GM21786 (cell line): ENCODE results near the gene CDAN1.
"Not testable (repeated sequence)": the region's sequence is repeated elsewhere in the genome, so short reads cannot be mapped to it uniquely, and the experiment has no call there.

Experiments
- ATAC-seq: cut with Tn5 transposase; IDR thresholded peaks from one replicate; pipeline ENCODE4 v1.9.1; 2021; ENCODE audit not compliant: unreplicated experiment

The CDAN1 gene

DNA sequence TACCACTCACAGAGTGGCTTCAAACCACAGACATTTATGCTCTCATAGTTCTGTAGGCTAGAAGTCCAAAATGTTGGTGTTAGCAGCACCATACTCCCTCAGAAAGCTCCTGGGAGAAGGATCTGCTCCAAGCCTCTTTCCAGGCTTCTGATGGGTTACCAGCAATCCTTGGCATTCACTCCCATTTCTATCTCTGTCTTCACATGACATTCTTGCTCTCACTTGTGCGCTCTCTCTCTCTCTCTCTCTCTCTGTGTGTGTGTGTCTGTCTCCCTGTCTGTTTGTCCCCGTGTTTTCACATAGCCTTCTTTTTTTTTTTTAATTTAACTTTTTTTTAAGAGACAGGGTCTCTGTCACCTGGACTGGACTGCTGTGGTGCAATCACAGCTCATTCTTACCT is 26.3 kb downstream of the CDAN1 start:
- ATAC-seq, result no peak

DNA sequence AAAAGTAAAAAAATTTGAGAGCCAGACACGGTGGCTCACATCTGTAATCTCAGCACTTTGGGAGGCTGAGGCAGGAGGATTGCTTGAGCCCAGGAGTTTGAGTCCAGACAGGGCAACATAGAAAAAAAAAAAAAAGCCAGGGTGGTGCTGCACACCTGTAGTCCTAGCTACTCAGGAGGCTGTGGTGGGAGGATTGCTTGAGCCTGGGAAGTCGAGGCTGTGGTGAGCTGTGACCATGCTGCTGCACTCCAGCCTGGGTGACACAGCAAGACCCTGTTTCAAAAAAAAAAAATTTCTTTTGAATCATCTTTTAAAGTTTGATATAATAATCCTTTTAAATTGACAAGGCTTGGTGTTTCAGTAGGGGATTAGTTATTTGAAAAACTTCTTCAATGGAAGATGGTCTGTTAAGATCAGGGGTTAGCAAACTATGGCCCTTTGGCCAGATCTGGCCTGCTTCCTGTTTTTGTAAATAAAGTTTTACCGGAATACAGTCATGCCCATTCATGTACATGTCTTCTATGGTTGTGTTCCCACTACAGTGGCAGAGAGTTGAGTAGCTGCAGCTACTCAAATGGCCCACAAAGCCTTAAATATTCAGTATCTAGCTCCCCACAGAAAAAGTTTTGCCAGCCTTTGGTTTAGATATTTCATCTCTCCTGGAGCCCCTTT is 28.9 kb downstream of the CDAN1 start:
- ATAC-seq, result no peak

DNA sequence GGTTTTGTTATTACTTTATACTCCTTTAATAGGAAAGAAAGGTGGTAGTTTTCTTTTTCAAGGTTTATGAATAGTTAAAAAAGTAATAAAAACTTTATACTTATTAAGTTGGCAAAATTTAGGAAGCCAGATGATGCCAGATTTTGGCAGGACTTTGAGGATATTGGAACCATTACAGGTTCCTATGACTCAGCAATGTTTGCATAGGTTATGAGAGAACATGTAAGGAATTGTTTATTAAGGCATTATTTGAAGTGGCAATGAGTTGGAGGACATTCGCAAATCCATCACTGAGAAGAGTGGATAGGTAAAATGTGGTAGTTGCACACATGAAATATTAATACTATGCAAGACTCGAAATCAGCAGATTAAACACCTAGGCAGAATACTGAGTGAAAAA is 29.9 kb downstream of the CDAN1 start:
- ATAC-seq, result no peak

- no peak for ATAC-seq
Measured at GRCh38 chr15:42705336-42705735, 31.6 kb downstream of the CDAN1 start.

- no peak for ATAC-seq
Measured at GRCh38 chr15:42704492-42704926, 32.4 kb downstream of the CDAN1 start.

GRCh38 chr15:42696626-42697025 is 40.3 kb downstream of the CDAN1 start:
- no peak for ATAC-seq

DNA sequence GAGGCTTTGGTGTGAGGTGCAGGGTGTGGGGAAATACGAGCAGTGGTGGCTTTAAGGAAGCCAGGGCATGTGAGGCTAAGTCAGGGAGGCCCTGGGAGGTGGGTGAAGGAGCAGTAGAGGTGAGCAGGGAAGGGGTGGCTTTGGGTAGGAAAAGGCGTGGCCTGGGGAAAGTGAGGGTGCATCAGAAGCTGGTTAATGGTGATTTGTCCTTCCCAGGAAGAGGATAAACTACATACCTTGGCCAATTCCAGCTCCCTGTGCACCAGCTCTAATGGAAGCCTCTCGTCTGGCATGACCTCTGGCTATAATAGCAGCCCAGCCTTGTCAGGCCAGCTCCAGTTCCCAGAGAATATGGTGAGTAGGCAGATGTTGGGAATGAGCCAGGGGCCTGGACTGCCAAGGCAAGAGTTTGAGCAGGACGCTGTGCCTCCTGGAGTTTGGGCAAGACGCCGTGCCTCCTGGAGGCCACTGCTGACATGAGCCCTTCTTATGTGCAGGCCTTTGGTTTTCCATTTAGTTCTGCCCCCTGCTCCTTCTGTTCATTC is 41.3 kb downstream of the CDAN1 start:
- no peak for ATAC-seq

DNA sequence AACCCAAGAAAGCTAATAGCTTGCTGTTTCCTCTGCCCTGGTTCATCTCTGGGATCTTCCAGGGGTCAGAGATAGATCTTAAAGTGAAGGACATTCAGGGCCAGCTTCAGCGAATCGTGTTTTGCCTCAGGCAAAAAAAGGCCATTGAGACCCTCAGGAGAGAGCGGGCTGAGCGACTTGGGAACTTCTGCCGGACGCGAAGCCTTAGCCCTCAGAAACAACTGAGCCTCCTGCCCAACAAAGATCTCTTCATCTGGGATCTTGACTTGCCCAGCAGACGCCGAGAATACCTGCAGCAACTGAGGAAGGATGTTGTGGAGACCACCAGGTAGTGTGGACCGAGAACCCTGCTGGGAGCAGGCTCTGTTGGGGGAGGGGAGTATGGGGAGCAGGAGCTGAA is 42.5 kb downstream of the CDAN1 start:
- ATAC-seq, result no peak

DNA sequence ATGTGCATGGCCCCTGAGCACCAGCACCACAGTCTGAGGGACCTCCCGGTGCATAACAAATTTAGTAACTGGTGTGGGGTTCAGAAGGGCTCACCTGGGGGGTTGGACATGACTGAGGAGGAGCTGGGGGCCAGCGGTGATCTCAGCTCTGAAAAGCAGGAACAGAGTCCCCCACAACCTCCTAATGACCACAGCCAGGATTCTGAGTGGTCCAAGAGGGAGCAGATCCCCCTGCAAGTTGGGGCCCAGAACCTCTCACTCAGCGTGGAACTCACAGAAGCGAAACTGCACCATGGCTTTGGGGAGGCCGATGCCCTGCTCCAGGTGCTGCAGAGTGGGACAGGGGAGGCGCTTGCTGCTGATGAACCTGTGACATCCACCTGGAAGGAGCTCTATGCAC is 43.0 kb downstream of the CDAN1 start:
- ATAC-seq, result no peak

DNA sequence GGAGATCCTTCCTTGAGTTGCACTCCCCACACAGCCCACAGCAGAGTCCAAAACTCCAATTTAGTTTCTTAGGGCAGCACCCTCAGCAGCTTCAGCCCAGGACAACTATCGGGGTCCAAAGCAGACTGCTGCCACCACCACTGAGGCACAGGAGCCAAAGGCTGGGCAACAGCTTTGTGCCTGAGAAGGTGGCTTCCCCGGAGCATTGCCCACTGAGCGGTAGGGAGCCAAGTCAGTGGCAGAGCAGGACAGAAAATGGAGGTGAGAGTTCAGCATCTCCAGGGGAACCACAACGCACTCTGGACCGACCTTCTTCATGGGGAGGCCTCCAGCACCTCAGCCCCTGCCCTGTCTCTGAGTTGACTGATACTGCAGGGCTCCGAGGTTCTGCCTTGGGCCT is 43.4 kb downstream of the CDAN1 start:
- no peak for ATAC-seq

DNA sequence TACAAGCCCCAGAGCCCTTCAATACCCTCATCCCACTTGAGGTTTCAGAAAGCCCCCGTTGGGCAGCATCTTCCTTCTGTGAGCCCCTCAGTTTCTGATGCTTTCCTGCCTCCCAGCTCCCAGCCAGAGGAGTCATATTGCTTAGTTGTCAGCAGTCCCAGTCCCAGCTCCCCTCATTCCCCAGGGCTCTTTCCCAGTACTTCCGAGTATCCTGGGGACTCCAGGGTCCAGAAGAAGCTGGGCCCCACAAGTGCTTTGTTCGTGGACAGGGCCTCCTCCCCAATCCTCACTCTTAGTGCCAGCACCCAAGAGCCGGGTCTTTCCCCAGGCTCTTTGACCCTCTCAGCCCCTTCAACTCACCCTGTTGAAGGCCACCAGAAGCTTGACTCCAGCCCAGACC is 43.9 kb downstream of the CDAN1 start:
- ATAC-seq, result no peak

DNA sequence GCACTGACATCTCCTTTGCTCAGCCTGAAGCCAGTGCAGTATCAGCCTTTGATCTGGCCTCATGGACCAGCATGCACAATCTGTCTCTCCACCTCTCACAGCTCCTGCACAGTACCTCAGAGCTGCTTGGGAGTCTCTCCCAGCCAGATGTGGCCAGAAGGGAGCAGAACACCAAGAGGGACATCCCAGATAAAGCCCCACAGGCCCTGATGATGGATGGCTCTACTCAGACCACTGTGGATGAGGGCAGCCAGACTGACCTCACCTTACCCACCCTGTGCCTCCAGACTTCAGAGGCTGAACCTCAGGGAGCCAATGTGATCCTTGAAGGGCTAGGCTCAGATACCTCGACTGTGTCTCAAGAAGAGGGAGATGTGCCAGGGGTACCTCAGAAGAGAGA is 44.4 kb downstream of the CDAN1 start:
- no peak for ATAC-seq

GRCh38 chr15:42691770-42692169 is 45.2 kb downstream of the CDAN1 start:
- no peak for ATAC-seq

DNA sequence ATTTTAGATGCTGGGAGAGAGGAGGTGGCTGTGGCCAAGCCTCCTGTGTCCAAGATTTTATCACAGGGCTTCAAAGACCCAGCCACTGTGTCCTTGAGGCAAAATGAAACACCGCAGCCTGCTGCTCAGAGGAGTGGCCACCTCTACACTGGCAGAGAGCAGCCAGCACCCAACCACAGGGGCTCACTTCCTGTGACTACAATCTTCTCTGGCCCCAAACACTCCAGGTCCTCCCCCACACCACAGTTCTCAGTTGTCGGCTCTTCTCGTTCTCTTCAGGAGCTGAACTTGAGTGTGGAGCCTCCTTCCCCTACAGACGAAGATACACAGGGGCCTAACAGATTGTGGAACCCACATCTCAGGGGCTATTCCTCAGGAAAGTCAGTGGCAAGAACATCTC is 45.6 kb downstream of the CDAN1 start:
- ATAC-seq, result no peak

DNA sequence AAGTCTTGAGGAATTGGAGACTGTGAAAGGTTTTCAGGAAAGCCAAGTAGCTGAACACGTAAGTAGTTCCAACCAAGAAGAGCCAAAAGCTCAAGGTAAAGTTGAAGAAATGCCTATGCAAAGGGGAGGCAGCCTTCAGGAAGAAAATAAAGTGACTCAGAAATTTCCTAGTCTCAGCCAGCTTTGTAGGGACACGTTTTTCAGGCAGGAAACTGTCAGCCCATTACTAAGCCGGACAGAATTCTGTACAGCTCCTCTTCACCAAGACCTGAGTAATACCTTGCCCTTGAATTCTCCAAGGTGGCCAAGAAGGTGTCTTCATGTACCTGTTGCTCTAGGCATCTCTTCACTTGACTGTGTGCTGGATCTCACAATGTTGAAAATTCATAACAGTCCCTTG is 48.6 kb downstream of the CDAN1 start:
- no peak for ATAC-seq

DNA sequence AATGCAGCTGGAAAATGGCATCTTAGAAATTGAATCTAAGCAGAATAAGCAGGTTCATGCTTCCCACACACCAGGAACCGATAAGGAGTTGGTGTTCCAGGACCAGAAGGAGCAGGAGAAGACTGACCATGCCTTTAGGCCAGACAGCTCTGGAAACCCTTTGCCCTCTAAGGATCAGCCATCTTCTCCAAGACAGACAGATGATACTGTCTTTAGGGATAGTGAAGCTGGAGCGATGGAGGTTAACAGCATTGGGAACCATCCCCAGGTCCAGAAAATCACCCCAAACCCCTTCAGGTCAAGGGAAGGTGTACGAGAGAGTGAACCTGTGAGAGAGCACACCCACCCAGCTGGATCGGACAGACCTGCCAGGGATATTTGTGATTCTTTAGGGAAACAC is 49.2 kb downstream of the CDAN1 start:
- no peak for ATAC-seq

- no peak for ATAC-seq
Measured at GRCh38 chr15:42686281-42686680, 50.6 kb downstream of the CDAN1 start.

DNA sequence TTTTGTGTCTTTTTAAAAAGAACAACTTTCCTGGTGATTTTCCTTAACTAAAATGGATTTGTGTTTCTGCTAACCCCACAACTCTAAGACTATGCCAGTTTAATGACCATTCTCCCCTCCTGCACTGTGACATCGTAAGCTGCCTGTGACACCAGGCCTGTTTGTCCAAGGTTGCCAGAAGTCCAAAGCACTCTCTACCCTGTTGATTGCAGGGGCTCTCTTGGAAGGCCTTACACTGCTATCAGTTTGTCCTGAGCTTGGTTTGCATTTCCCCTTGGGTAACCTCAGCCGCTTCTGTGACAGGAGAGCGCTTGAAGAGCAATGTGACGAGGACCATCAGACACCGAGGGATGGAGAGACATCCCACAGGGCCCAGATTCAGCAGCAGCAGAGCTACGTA is 55.8 kb downstream of the CDAN1 start:
- ATAC-seq, result no peak

DNA sequence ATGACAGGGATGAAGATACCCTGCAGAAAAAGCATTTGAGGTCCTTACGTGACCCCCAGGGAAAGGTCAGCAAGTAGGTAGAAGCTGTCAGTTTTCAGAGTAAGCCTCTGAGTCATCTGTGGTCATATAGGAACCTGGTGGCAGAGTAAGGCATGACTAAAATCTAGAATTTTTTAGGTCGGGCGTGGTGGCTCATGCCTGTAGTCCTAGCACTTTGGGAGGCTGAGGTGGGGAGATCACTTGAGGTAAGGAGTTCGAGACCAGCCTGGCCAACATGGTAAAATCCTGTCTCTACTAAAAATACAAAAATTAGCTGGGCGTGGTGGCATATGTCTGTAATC is 56.8 kb downstream of the CDAN1 start:
- ATAC-seq, result not testable (repeated sequence)

DNA sequence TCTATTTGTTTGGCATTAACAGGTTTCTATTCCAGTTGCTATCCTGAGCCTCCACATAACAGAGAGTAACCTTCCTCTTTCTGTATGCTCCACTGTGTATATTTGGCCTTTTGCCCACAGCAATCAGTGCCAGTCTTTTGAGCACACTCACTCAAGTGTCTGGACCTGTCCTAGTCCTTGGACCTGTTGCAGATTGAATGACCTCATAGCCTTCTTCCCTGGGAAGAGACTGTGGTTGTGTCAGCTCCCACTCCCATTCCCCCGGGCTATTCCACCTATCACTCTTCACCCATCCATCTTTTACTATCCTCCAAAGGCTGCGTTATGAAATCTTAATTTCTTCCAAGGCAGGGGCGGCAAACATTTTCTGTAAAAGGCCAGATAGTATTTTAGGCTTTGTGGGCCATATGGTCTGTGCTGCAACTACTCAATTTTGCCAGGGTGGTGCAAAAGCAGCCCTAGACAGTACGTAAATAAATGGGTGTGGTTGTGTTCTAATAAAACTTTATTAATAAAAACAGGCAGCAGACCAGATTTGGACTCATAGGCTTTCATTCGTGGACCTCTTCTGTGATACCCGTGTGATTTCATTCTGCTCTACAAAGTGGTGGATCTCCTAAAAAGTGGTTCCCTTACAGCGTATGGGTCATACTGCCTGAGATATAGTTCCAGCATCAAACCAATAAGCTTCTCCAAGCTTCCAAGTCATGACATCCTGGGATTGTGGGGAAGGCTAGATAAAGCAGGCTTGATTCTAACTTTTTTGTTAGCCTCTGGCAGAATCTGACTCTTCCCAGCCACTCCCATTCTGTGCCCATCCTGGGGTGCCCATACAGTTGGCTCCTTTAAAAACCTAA is 57.4 kb downstream of the CDAN1 start:
- ATAC-seq, result no peak

DNA sequence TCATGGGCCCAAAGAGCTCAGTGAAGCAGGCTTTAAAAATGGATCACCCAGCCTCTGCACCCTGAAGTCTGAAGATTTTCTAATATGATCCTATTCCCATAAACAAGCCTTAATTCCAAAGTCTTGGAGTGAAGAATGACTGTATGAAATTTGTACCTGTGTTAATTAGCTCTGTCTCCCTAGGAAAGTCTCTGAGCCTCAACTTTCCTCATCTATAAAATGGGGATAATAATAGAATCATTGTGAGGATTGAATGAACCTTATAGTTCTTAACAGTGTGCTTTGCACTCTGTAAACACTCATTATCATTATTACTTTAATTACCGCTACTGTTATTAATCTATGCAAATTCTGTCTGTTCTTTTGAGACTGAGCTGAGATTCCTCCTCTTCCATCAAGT is 61.9 kb downstream of the CDAN1 start:
- no peak for ATAC-seq

DNA sequence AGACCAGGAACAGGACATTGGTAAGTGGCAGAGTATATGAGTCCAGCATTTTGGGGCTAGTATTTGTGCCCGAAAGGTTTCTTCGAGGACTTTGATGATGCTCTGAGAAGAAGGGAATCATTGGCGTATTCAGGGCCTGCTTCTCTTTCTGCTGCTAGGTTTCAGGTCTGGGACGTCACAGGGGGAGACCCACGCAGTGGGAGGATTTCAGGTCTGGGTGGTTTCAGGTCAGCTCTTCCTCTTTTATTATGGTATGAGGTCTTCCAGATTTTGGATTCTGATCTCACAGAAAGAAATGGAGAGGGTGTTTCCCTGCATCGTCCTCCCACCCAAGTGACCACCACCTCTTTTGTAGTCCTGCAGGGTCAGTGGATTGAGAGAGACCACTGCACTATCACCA is 62.5 kb downstream of the CDAN1 start:
- no peak for ATAC-seq
